ENCODE measurements around the gene DUSP5. TPM values are rescaled to one million over a fixed set of nuclear protein-coding genes. Genes with fewer than 3 reads are reported as not detected.

DUSP5 gene
- total and polyA plus RNA-seq, 12 donors: 11.7 to 61.7 (median 17.4) TPM

DNA sequence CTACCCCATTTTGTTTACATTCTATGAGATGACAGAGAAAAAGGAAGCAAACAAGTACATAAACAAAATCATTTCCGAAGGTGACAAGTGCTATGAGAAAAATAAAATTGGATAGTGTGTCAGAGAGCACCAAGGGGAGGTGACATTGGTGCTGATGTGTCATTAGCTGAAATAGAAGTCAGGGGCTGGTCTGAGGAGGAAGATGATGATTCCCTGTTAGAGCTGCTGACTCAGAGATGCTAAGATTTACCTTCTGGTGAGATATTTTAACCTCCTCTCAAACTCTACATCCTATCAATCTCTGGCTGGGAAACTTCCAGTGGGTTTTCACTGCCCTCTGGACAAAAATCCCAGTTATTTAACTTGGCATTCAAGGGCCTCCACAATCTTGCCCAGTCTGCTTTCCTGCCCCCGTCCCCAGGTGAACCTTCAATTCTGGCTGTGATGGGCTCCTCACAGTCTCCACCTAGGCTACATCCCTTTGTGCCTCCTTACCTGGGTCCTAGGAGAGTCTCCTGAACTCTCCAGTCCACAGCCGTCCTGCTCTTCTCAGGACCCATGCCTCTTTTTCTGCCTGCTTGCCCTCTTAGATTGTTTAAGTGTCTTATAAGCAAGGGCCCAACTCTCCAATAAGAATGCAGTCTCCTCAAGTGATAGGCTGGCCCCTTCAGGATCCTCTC is 26.6 kb downstream of the DUSP5 start:
- 90 to 94% (median 93%) methylated on average over 3 of the region's 3 CpGs for WGBS, 4 donors
- Histone ChIP-seq H3K27ac (no peak overlapping the region), H3K4me3 (no peak overlapping the region), H3K4me1 (replicated peaks in 1 of 2) (no peaks in the 10 kb centered on the region), H3K27me3 (no peaks in the 10 kb centered on the region), H3K9me3 (replicated peaks in 1 of 3) (no peaks in the 10 kb centered on the region), H3K36me3 (replicated peaks in 1 of 2) (no peaks in the 10 kb centered on the region)
- peak in 1 of 7 donors; percentile 5 for DNase-seq
- intact Hi-C loops (cut with DNase I): no loop called here
- TF ChIP-seq CTCF (IDR thresholded peaks at IDR 0.05): no peak
- no peak for TF ChIP-seq POLR2A (IDR thresholded peaks at IDR 0.05)

GRCh38 chr10:110524859-110525232 is 27.1 kb downstream of the DUSP5 start:
- no peak overlapping the region for H3K27ac ChIP-seq

DNA sequence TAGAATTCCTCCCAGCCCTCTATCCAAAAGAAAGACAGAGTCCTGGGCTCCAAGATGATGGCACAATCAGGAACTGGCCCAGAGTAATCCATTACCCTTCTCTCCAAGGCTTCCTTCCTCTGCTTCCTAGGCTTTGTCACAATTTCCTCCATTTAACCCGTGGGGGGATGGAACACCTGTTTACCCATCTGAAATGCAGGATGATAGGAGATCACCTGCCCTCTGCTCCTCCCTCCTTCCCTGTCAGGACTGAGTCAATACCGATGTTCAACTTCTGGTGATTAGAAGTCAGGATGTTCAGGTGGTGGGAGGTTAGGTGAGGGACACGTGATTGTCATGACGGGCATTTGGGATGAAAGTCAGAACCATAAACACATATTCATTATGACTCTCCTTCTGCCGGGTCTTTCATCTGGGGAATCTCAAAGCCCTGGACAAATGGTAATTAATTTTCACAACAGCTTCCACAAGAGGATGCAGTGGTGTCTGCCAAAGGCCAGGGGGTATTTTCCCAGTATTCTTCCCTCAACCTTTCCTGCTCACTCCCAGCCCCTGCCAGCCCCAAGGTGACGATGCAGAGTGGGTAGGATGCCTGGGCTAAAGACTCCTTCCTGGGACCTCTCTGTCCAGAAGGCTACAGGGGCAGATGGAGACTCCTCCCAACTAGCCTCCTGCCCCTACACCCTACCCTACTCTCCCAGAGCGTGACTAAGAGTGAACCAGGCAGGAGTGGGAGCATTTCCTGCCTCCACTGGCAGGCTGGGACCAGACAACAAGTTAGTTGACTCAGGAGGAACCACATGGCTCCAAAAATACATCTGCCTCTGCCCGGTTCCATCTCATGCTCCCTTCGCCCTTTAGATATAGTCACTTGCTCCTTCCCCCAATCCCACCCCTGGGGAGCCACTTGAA is 27.9 kb downstream of the DUSP5 start:
- Histone ChIP-seq H3K9me3 (replicated peaks in 1 of 3) (no peaks in the 10 kb centered on the region), H3K4me1 (replicated peaks in 1 of 2) (no peaks in the 10 kb centered on the region), H3K36me3 (replicated peaks in 1 of 2) (no peaks in the 10 kb centered on the region), H3K27me3 (no peaks in the 10 kb centered on the region), H3K27ac (no peak overlapping the region), H3K4me3 (no peak overlapping the region)
- 74 to 77% (median 76%) methylated on average over 9 of the region's 9 CpGs for WGBS, 4 donors
- DNase-seq: no peak
- TF ChIP-seq POLR2A (IDR thresholded peaks at IDR 0.05) (no peak), CTCF (IDR thresholded peaks at IDR 0.05) (no peak)
- intact Hi-C loops (cut with DNase I): no loop called here

More at GRCh38 chr10:110524859-110525232, 27.1 kb downstream of the DUSP5 start:
- H3K4me1 ChIP-seq (replicated peaks in 1 of 2): no peaks in the 10 kb centered on the region
- peak in 1 of 7 donors; percentile 18 for DNase-seq
- no peaks in the 10 kb centered on the region for H3K9me3 ChIP-seq (replicated peaks in 1 of 3)
- intact Hi-C loops (cut with DNase I): no loop called here
- H3K4me3 ChIP-seq: no peak overlapping the region
- no peaks in the 10 kb centered on the region for H3K36me3 ChIP-seq (replicated peaks in 1 of 2)
- no peaks in the 10 kb centered on the region for H3K27me3 ChIP-seq
- TF ChIP-seq POLR2A (IDR thresholded peaks at IDR 0.05) (no peak), CTCF (IDR thresholded peaks at IDR 0.05) (no peak)
- 64 to 79% (median 75%) methylated on average over 2 of the region's 2 CpGs for WGBS, 4 donors

DNA sequence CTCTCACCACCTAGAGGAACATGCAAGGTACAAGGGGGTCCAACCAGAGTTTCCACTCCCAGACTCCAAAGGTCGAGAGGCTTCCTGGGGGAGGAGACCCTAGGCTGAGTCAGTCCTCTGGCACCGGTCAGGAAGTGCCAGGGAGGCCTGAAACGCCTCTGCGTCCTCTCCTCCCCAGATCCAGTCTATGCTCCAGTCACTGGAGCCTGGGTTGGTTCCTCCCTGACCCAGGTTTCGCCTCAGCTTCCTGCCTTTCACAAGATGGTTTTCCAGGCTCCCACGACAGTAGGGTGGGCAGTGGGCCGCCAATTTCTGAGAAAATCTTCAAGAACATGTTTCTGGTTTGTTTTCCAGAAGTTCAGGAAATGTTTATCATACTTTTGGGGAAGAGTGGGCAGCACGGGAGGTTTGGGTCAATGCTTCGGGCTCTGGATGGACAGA is 30.0 kb downstream of the DUSP5 start:
- no peaks in the 10 kb centered on the region for H3K4me1 ChIP-seq (replicated peaks in 1 of 2)
- no peak for DNase-seq
- intact Hi-C loops (cut with DNase I): no loop called here
- H3K36me3 ChIP-seq (replicated peaks in 1 of 2): no peaks in the 10 kb centered on the region
- no peak overlapping the region for H3K4me3 ChIP-seq
- no peaks in the 10 kb centered on the region for H3K27me3 ChIP-seq
- no peak overlapping the region for H3K27ac ChIP-seq
- TF ChIP-seq CTCF (IDR thresholded peaks at IDR 0.05): no peak
- TF ChIP-seq POLR2A (IDR thresholded peaks at IDR 0.05): no peak
- 56 to 78% (median 73%) methylated on average over 8 to 9 of the region's 9 CpGs for WGBS, 4 donors
- no peaks in the 10 kb centered on the region for H3K9me3 ChIP-seq (replicated peaks in 1 of 3)
